ENCODE results near the gene DCST1.

- TF ChIP-seq EZH2 (IDR thresholded peaks at IDR 0.05; ENCODE audit: insufficient read depth, poor library complexity, severe bottlenecking) (no peak), EZH2phosphoT487 (IDR thresholded peaks at IDR 0.05; ENCODE audit: insufficient read depth, low read depth) (no peak)
Observed at GRCh38 chr1:155042789-155043188, 9.2 kb downstream of the DCST1 start.

Data from GM23248 (cell line).